Measurements from ENCODE around the gene AIFM2. TPM values are rescaled to one million over a fixed set of nuclear protein-coding genes. Genes with fewer than 3 reads are reported as not detected.
A peak's percentile ranks its signal among the peaks of the same experiment; 100 is the strongest.

AIFM2 gene
- total and polyA plus RNA-seq, 10 of the 15 experiments (the other 5 are each of a cell fraction or from before 2014, with no cell fraction given), result 4.5 to 30.8 (median 15.6) TPM

GRCh38 chr10:70145666-70146488 is 13.3 kb upstream of the AIFM2 start (continued):
- peak; percentile 64 for TF ChIP-seq ZNF687 (IDR thresholded peaks at IDR 0.05)
- peak; percentile 85 for TF ChIP-seq MYC (IDR thresholded peaks at IDR 0.05; ENCODE audit: insufficient read depth, insufficient read length, insufficient replicate concordance, low read length, severe bottlenecking)
- 0 out of 2 replicates have a peak, but pooled peaks have one; percentile 40 for TF ChIP-seq CREB1 (IDR thresholded peaks at IDR 0.05; ENCODE audit: low read depth)

- intact Hi-C loops (cut with micrococcal nuclease; ENCODE audit: unreplicated experiment), result loop anchor here (2.0 kb wide), 1 partner anchor 28 kb away; no protein-coding TSS in a partner anchor
- Histone ChIP-seq H3K4me1 (ENCODE audit: control insufficient read depth, insufficient read depth, low read length) (peaks cover 3% of the 10 kb centered on the region; the same call in 1 of the 2 replicates), H3K4me3 (peak overlapping the region; percentile 88), H3K27ac (ENCODE audit: control insufficient read depth, insufficient read depth) (peak overlapping the region; percentile 85), H2AFZ (ENCODE audit: control insufficient read depth, low read depth, low read length) (peak overlapping the region; percentile 85), H3K9ac (ENCODE audit: control insufficient read depth, insufficient read depth, low read length) (peak overlapping the region; percentile 71), H3K79me2 (ENCODE audit: control insufficient read depth, insufficient read depth, low read length) (peaks cover 23% of the 10 kb centered on the region), H3K36me3 (ENCODE audit: control insufficient read depth in 2 of 2, insufficient read depth in 2 of 2, low read length in 1 of 2) (peaks cover 0 to 1% of the 10 kb centered on the region in 2 experiments; a peak in 3 of 4 replicates), H3K27me3 (replicated peaks in 1 of 2; ENCODE audit: control insufficient read depth in 2 of 2, insufficient read depth in 2 of 2, low read length in 1 of 2) (no peaks in the 10 kb centered on the region), H3K9me3 (replicated peaks; ENCODE audit: control insufficient read depth, insufficient read depth, low read length) (no peaks in the 10 kb centered on the region), H4K20me1 (ENCODE audit: control insufficient read depth, insufficient read depth) (no peaks in the 10 kb centered on the region; the same call in none of the 2 replicates), H3K4me2 (ENCODE audit: control insufficient read depth, insufficient read depth) (peak overlapping the region; percentile 70)
- ChIA-PET POLR2A (interaction anchor here (1.7 to 2.6 kb wide), 4 partner anchors 11 to 87 kb away, joined by 8 to 45 read pairs (median 10); partner anchors contain the start of genes PPA1 and SAR1A), SMC1A (ENCODE audit: uncharacterized antibody, unreplicated experiment) (interaction anchor here (1.2 to 3.6 kb wide), 14 partner anchors 8 to 209 kb away, joined by 4 to 42 read pairs (median 5); partner anchors contain the start of genes AIFM2 and SAR1A), CTCF (interaction anchor here (0.9 to 8.4 kb wide), 22 partner anchors 9 to 230 kb away, joined by 3 to 173 read pairs (median 8); partner anchors contain the start of genes AIFM2 and SAR1A), RAD21 (ENCODE audit: unreplicated experiment) (interaction anchor here (1.5 to 3.3 kb wide), 6 partner anchors 16 to 187 kb away, joined by 3 to 28 read pairs (median 10); partner anchors contain the start of gene SAR1A)
- in situ Hi-C loops (cut with MboI), result no loop called here
- DNase-seq (ENCODE audit: low read depth, low spot score) (no peak), FAIRE-seq (no peak), ATAC-seq (no peak; the same call in 1 of the 3 replicates)
- BruUV-seq (replicated peaks), result no TSS peak
- WGBS (ENCODE audit: insufficient coverage, insufficient replicate concordance, low lambda C conversion rate, missing lambda C conversion rate), result 1% methylated on average over 14 of the region's 28 CpGs
- TF ChIP-seq SMAD5 (IDR thresholded peaks at IDR 0.05; ENCODE audit: low read depth) (no peak), PAX5 (IDR thresholded peaks at IDR 0.05; ENCODE audit: borderline replicate concordance, low read depth, low read length) (0 out of 2 replicates have a peak, but pooled peaks have one; percentile 50), POLR2A (IDR thresholded peaks at IDR 0.05; ENCODE audit: low read depth, low read length) (no peak), IRF5 (IDR thresholded peaks at IDR 0.05; ENCODE audit: borderline replicate concordance) (no peak), MEF2B (IDR thresholded peaks at IDR 0.05; ENCODE audit: partially characterized antibody, poor library complexity, severe bottlenecking) (peak; percentile 23), BHLHE40 (IDR thresholded peaks at IDR 0.05; ENCODE audit: borderline replicate concordance in 1 of 2, low read depth in 2 of 2, low read length in 1 of 2) (peak; percentile 16 to 80; a peak in 2 of 4 replicates), NR2F1 (conservative IDR thresholded peaks at IDR 0.05) (peak; percentile 46; the same call in 1 of the 2 replicates)
Observed at GRCh38 chr10:70145166-70145665, 12.6 kb upstream of the AIFM2 start.

Measured in GM12878 (cell line).